Embryonic facial prominence (tissue), 1 donor: ENCODE results near the gene SESN1.
"Not testable (repeated sequence)": the region's sequence is repeated elsewhere in the genome, so short reads cannot be mapped to it uniquely, and the experiment has no call there.

Experiments used
- DNase-seq: peaks from one replicate; pipeline ENCODE4 v3.0.0-alpha.2; 2016; ENCODE audit errors: extremely low spot score

Gene SESN1

GRCh38 chr6:109001291-109001894 lies 93.3 kb downstream of the SESN1 start:
- no peak for DNase-seq

GRCh38 chr6:109000289-109000688 lies 94.4 kb downstream of the SESN1 start:
- DNase-seq: no peak

GRCh38 chr6:108999428-108999827 lies 95.2 kb downstream of the SESN1 start:
- DNase-seq: no peak

GRCh38 chr6:108998485-108998884 lies 96.2 kb downstream of the SESN1 start:
- DNase-seq: no peak

GRCh38 chr6:108996208-108996607 lies 98.4 kb downstream of the SESN1 start:
- no peak for DNase-seq

- DNase-seq: no peak
These were observed 99.3 kb downstream of the SESN1 start for GRCh38 chr6:108995296-108995695.

- DNase-seq: no peak
These were observed 100.8 kb downstream of the SESN1 start for GRCh38 chr6:108993876-108994275.

GRCh38 chr6:108989700-108990099 lies 104.9 kb downstream of the SESN1 start:
- DNase-seq: no peak

- DNase-seq: no peak
These were observed 105.9 kb downstream of the SESN1 start for GRCh38 chr6:108988765-108989164.

GRCh38 chr6:108988296-108988695 lies 106.3 kb downstream of the SESN1 start:
- DNase-seq: no peak

- DNase-seq: no peak
These were observed 107.5 kb downstream of the SESN1 start for GRCh38 chr6:108987156-108987555.

GRCh38 chr6:108985301-108985700 lies 109.3 kb downstream of the SESN1 start:
- no peak for DNase-seq

- no peak for DNase-seq
These were observed 111.5 kb downstream of the SESN1 start for GRCh38 chr6:108983151-108983550.

- no peak for DNase-seq
These were observed 112.2 kb downstream of the SESN1 start for GRCh38 chr6:108982154-108983113.

GRCh38 chr6:108978638-108979037 lies 116.0 kb downstream of the SESN1 start:
- not testable (repeated sequence) for DNase-seq

- no peak for DNase-seq
These were observed 120.4 kb downstream of the SESN1 start for GRCh38 chr6:108974201-108974600.

GRCh38 chr6:108969776-108970175 lies 124.9 kb downstream of the SESN1 start:
- DNase-seq: no peak

GRCh38 chr6:108968325-108969316 lies 126.0 kb downstream of the SESN1 start:
- no peak for DNase-seq

GRCh38 chr6:108966855-108967755 lies 127.5 kb downstream of the SESN1 start:
- no peak for DNase-seq

- DNase-seq: no peak
These were observed 128.4 kb downstream of the SESN1 start for GRCh38 chr6:108966251-108966650.

GRCh38 chr6:108961985-108962384 lies 132.7 kb downstream of the SESN1 start:
- no peak for DNase-seq
